Measurements from ENCODE around the gene ACOT6. TPM values are rescaled to one million over a fixed set of nuclear protein-coding genes. Genes with fewer than 3 reads are reported as not detected.
"Not testable (repeated sequence)": the region's sequence is repeated elsewhere in the genome, so short reads cannot be mapped to it uniquely, and the experiment has no call there.

Gene ACOT6
- polyA plus RNA-seq, 3 donors, result 0.19 to 0.38 (median 0.33) TPM

GRCh38 chr14:73645248-73645610, 32.9 kb downstream of the ACOT6 start:
- no peak for DNase-seq

- DNase-seq, result no peak
Measured at GRCh38 chr14:73651005-73651404, 38.7 kb downstream of the ACOT6 start.

DNA sequence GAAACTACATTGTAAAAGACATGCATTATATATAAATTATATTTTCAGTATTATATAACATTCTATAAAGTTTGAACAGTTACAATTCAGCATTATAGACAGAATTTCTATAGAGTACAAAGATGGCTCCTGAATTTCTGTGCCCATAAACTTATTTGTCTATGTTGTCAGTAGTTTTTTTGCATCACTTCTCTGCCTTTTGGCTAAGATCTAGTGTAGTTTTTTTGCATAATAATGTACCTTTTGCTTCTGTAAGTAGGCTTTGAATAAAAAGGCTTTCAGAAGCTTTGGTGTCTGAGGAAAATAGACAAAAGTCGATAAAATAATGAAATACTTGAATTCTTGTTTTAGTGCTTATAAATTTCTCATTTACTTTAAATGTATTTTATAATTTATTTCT, 43.5 kb downstream of the ACOT6 start:
- DNase-seq, result no peak

DNA sequence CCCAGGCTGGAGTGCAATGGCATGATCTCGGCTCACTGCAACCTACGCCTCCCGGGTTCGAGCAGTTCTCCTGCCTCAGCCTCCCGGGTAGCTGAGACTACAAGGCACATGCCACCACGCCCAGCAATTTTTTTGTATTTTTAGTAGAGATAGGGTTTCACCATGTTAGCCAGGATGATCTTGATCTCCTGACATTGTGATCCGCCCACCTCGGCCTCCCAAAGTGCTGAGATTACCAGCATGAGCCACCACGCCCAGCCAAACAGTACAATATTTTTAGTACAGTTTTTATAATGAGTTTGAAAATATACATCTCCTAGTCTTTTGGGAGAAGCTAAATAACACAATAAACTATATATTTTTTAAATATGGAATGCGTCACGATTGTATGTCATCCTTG, 46.9 kb downstream of the ACOT6 start:
- not testable (repeated sequence) for DNase-seq

- no peak for DNase-seq
Measured at GRCh38 chr14:73660511-73660910, 48.2 kb downstream of the ACOT6 start.

GRCh38 chr14:73661872-73662271, 49.6 kb downstream of the ACOT6 start:
- no peak for DNase-seq

DNA sequence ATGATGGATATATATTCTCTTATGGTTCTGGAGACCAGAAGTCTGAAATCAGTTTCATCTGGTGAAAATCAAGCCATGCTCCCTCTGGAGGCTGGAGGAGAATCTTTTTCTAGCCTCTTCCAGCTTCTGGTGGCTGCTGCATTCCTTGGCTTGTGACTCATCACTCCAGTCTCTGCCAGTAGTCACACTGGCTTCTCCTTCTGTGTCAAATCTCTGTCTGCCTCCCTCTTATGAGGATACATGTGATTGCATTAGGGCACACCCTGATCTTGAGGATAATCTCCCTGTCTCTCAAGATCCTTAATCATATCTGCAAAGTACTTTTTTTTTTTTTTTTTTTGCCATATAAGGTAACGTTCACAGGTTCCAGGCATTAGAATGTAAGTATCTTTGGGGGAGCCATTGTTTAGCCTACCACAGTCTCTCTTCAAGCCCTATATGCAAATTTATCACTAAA, 50.2 kb downstream of the ACOT6 start:
- no peak for DNase-seq

GRCh38 chr14:73663548-73664212, 51.4 kb downstream of the ACOT6 start:
- DNase-seq, result no peak

DNA sequence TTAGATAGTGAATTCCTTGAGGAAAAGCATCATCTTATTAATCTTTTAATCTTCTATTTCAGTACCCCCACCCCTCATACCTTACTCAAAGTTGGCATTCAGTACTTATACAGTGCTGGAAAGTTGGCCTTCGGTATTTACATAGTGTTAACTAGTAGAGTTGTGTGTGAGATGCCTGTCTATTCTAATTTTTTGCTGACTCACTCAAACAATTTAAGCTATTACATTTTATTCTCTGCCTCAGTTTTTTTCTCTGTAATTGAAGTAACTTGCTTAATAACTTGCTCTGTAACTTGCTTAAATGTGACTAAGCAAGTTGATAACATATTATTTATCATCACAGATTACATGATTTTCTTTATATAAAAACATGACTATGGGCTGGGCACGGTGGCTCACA, 52.8 kb downstream of the ACOT6 start:
- no peak for DNase-seq

- no peak for DNase-seq
Measured at GRCh38 chr14:73666583-73666982, 54.3 kb downstream of the ACOT6 start.

DNA sequence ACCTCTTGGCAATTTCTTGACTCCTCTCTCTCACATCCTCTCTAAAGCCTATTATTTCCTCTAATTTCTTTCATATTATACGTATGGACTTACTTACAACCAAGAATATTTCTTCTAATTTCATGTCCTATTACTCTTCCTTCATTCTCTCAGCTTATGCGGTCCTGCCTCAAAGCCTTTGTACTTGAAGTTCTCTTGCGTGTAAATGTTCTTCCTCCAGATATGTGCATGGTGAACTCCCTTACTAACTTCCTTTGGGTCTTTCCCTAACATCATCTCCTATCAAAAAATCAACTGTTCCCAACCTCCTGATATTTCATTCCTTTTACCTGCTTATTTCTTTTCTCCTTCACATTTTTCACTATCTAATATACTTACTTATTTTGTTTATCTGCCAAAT, 55.5 kb downstream of the ACOT6 start:
- no peak for DNase-seq

Other genes starting within 250 kb of the ACOT6 start
- 100 to 1,000 TPM in 2 of 3 donors, 10 to 100 TPM in 1; 76.6 to 127 (median 104) TPM for gene NUMB, start 154.0 kb upstream of the ACOT6 start, polyA plus RNA-seq (ENCODE audit: insufficient read length in 3 of 3)
- gene RIOX1, start 121.6 kb upstream of the ACOT6 start, polyA plus RNA-seq (ENCODE audit: insufficient read length in 3 of 3), result 10 to 100 TPM; 11.3 to 12.8 (median 11.6) TPM
- gene ACOT1, start 75.4 kb upstream of the ACOT6 start, polyA plus RNA-seq (ENCODE audit: insufficient read length in 3 of 3), result 10 to 100 TPM; 10.4 to 13.9 (median 12.1) TPM
- gene HEATR4, start 53.6 kb upstream of the ACOT6 start, polyA plus RNA-seq (ENCODE audit: insufficient read length in 3 of 3), result 1 to 10 TPM; 1.5 to 4.3 (median 2.8) TPM
- gene ACOT2, start 43.3 kb upstream of the ACOT6 start, polyA plus RNA-seq (ENCODE audit: insufficient read length in 3 of 3), result 10 to 100 TPM; 58.2 to 81.2 (median 69.6) TPM
- 1 to 10 TPM; 3.5 to 4.2 (median 4.0) TPM for gene ACOT4, start 20.6 kb upstream of the ACOT6 start, polyA plus RNA-seq (ENCODE audit: insufficient read length in 3 of 3)
- 10 to 100 TPM; 16.5 to 22.5 (median 21.8) TPM for gene DNAL1, start 32.5 kb downstream of the ACOT6 start, polyA plus RNA-seq (ENCODE audit: insufficient read length in 3 of 3)
- 10 to 100 TPM; 85.6 to 97.2 (median 86.4) TPM for gene PNMA1, start 101.9 kb downstream of the ACOT6 start, polyA plus RNA-seq (ENCODE audit: insufficient read length in 3 of 3)
- 10 to 100 TPM; 13.4 to 37.4 (median 19.4) TPM for gene PTGR2, start 239.3 kb downstream of the ACOT6 start, polyA plus RNA-seq (ENCODE audit: insufficient read length in 3 of 3)